ENCODE measurements around the gene GCHFR.

GCHFR gene

GRCh38 chr15:40763801-40764628, at the start of gene GCHFR:
GCHFR (plus strand) TSS chr15:40764068; CDS start chr15:40764181, 113 bp downstream.
- DNase-seq: peak; percentile 78

- no peak for DNase-seq
These were observed 49.7 kb upstream of the GCHFR start for GRCh38 chr15:40714144-40714543.

- DNase-seq: no peak
These were observed 47.7 kb upstream of the GCHFR start for GRCh38 chr15:40716165-40716564.

GRCh38 chr15:40721701-40722100, 42.2 kb upstream of the GCHFR start:
- DNase-seq: no peak

DNA sequence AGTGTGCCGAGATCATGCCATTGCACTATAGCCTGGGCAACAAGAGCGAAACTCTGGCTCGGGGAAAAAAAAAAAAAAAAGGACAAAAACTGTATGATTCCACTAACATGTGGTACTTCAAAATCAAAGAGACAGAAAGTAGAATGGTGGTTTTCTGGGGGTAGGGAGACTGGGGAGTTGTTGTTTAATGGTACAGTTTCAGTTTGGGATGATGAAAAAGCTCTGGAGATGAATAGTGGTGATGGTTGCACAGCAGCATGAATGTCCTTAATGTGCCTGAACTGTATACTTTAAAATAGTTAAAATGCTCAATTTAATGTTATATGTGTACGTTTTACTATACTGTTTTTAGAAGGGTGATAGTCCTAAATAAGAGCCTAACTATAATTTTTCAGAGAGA, 41.5 kb upstream of the GCHFR start:
- no peak for DNase-seq

DNA sequence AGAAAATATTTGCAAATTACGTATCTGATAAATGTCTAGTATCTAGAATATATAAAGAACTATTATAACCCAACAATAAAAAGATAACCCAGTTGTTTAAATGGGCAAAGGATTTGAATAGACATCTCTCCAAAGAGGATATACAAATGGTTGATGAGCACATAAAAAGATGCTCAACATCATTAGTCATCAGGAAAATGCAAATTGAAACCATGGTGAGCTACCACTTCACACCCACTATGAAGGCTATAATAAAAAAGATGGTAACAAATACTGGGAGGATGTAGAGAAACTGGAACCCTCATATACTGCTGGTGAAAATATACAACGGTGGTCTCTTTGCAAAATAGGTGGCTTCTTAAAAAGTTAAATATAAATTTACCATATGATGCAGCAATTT, 40.9 kb upstream of the GCHFR start:
- DNase-seq: no peak

- no peak for DNase-seq
These were observed 39.9 kb upstream of the GCHFR start for GRCh38 chr15:40723919-40724318.

- DNase-seq: no peak
These were observed 32.8 kb upstream of the GCHFR start for GRCh38 chr15:40731034-40731433.

- no peak for DNase-seq
These were observed 27.3 kb upstream of the GCHFR start for GRCh38 chr15:40736575-40736974.

DNA sequence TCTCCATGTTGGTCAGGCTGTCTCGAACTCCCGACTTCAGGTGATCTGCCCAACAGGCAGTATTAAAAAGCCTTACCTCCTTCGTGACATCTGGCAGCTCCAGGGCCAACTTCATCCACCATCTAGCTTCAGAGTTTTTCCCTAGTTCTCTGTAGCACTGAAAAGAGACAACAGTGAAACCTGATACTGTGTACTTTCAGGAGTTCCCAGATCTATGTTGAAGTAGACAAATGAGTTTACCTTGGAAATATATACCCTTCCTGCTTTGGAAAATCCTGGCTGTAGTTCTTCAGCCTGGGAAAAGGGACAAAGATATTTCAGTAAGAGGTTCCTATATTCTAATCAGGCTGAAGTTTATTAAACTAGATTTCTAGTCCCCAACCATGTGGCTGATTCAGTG, 26.8 kb upstream of the GCHFR start:
- no peak for DNase-seq

DNA sequence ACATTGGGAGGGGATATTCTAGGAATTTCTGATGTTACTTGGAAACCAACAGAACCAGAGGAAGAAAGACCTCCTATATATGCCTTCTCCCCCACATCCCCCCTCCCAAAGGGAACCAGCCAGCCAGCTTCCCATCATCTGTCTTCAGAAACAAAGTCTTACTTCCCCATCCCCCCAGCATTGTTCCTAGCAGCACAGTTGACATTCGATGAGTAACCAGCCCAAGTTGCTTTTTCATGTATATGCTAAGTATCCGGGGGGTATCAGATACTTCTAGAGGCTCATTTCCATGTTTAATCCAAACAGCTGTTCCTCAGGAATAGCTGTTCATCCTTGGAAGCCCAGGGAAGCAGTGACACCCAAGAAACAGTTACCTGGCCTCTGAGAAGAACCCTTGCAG, 24.8 kb upstream of the GCHFR start:
- DNase-seq: no peak

- no peak for DNase-seq
These were observed 24.0 kb upstream of the GCHFR start for GRCh38 chr15:40739854-40740253.

DNA sequence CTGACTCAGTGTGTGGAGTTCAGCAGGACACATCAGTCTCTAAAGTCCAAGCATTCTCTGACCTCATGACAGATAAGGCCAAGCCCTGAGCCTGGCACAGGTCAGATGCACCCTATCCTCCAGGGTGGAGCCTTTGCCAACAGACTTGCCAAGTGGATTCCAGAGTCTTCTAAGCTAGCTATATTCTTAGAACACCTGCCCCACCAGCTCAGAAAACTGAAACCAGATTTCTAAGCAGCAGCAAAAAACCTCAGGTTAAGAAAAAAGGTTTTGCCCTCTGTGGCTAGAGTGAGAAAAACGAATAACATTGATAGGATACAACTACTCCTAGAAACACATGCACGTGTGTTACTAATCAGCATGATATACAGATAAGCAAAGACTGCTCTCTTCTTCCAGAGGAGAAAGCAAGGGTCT, 20.4 kb upstream of the GCHFR start:
- no peak for DNase-seq

DNA sequence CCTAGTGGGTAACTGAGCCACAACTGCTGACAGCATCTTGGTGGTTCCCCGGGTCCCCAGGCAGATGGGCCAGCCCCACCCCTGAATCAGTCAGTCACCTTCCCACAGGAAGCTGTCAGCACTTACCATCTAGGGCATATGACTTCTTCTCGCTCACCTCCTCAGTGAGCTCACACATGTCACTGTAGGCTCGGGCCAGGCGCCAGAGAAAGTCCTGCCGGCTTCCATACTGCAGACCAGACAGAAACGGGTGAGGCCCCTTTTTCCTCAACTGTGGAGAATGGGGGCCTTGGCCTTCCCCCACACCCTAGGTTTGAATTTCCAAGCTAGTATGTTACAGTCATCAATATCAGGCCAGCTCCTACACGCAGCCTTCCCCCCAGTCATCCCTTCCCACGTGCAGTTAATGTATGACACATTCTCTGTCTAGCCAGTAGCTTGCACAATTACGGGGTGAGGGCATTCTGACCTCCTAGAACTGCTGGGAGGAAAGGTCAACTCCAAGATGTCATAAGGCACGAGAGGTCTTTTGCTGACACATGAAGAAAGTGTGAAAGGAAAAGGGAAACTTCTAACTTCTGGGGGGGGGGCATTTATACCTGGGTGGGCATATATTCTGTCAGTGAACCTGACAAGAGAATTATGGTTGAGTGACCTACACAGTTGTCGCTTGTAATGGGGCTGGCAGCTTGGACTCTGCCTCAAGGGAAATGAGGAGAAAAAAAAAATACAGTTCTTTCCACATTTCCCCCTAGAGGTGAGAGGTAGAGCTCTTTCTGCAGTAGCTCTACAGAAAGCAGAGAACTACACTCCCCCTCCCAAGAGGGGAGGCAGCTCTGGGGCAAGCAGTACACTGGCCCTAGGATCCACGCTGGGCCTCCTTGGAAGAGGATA, 19.7 kb upstream of the GCHFR start:
- peak; percentile 87 for DNase-seq

DNA sequence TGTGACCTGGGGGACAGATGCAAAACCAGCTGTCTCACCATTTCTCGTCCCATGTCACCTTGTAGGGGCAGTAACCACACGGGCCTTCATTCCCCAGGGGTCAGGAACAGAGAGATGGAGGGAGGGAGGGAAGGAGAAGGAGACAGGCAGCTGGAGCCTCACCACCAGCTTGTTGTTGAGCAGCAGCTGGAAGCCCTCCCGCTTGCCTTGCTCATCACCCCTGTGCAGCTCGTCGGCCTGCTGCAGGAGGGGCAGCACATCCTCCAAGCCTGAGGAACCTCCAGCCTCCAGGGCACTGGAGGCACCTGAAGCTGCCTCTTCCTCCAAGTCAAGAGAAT, 19.1 kb upstream of the GCHFR start:
- no peak for DNase-seq

GRCh38 chr15:40746916-40747418, 16.9 kb upstream of the GCHFR start:
- no peak for DNase-seq

DNA sequence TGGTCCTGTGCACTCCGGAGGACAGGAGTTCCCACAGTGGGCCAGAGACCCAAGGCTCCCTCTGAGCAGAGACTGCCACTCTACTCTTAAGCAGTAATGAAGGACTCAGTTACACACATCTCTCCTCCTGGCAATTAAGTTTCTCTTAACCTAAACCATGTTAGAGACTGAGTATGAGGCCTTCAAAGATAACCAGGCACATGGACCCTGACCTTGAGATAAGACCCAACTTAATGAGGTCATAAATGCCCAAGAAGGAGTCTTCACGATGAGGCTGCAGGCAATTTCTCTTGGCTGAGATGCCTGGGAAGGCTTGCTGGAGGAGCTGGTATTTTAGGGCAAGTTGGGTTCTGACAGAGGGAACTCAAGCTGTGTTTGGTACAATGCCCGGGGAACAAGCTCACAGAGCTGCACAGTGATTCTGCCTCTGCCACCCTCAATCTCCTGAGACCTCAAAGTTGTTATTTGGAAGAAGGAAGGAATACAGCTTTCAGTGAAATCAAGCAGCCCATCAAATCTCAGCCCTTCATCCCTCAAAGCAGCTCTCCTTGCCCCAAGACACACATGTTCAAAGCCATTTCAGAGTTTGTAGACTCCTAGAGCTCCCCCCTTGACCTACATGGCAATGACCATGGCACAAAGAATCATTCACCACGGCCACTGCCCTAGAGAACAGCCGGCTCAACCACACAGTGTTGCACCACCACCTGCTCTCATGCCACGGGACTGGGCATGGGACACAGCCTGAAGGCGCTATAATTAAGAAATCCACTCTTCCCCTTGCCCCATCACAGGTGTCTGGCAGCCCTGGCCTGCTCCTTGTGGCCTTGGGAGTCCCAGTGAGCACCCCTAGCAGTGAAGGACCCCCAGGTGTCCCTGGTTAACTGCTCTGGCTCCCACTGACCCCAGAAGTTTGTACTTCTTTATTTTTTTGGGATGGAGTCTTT, 15.9 kb upstream of the GCHFR start:
- no peak for DNase-seq

DNA sequence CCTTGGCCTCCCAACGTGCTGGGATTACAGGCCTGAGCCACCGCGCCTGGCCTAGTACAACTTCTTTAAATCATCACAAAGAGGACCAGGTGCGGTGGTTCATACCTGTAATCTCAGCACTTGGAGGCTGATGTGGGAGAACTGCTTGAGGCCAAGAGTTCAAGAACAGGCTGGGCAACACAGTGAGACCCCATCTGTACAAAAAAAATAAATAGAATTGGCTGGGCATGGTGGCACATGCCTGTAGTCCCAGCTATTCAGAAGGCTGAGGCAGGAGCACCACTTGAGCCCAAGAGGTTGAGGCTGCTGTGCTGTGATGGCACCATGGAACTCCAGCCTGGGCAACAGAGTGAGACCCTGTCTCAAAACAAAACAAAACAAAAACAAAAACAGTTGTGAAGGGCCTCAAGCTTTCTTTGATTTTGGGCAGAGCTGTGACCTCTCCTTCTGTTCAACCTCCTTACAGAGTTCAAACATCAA, 14.7 kb upstream of the GCHFR start:
- no peak for DNase-seq

GRCh38 chr15:40750885-40751284, 13.0 kb upstream of the GCHFR start:
- no peak for DNase-seq

DNA sequence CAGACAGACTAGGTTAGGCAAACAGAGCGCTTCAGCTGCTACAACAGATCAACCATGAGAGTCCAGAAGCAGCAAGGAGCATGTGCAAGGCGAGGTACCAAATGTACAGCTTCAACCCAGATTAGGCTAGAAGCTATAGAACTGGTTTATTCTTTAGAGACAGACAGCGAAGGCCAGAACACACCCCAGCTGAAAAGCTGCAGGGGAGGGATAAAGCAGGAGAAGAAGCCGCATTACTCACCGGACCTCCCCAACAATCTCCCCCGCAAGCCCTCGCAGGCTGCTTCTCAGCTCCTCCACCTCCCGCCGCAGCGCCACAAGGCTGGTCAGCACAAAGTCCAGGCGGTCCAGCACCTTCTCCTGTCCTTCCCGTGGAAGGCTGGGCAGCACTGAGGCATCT, 12.1 kb upstream of the GCHFR start:
- DNase-seq: no peak

DNA sequence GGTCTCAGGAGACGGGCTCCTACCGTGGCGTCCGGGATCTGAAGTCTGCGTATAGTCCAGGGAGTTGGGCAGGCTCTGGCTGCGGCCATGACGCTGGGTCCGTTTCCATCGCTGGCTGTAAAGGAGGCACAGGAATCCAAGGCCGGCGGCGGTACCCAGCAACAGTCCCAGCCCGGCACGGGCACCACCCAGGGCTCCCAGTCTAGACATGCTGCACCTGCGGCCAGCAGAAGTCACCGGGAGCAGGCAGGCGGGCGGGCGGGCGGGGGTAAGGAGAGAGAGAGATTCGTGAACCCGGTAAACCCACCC, 9.3 kb upstream of the GCHFR start:
- DNase-seq: peak; percentile 28

DNA sequence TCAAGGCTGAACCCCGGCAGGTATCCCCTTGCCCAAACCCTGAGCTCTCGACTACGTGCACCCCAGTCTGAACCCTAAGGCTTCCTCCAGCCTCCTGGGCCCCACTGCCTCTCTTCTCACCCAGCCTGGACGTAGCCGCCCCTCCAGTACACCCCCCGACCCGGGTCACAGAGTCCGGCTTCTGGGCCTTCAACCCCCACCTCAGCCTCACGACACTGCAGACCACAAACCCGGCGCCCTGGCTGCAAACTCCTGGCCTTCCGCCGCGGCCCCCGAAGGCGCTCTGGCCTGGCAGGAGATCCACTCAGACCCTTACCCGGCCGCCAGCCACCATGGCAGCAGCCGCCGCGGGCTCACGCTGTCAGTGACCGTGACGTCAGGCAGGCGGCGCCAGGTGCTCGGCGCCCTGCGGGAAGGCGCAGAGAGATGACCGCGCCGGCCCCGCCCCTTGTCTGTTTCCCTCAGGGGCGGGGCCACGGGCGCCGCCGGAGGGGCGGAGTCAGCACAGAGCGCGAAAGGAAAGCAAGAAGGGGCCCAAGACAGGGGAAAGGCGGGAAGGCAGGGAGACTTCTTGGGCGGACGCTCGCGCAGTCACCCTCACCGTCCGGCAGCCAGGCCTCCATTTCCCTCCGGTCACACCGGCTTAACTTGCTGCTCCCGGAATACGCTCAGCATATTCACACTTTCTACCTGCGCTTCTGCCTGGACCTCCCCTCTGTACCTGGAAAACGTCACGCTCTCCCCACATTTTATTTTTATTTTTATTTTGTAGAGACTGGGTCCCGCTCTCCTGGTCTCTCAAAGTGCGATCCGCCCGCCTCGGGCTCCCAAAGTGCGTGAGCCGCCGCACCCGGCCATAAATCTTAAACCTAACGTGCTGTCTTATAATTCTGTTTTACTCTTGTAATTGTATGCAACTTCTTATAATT, 8.7 kb upstream of the GCHFR start, which contains the start of gene RMDN3:
TSS of gene RMDN3 (minus strand) at position 372 of the 929 bp plus-strand sequence. CDS start 471 bp downstream, outside the sequence.
- peak; percentile 97 for DNase-seq

Measured in activated CD4-positive, alpha-beta T cell treated with anti-CD3 and anti-CD28 coated beads, Interleukin-10, Interleukin-2, amounts not matched to agents 100 ng/mL and 50 ng/mL, durations not matched to agents 16 hours and 8 hours (primary cell).